ENCODE measurements around the gene DNASE1L1. TPM values are rescaled to one million over a fixed set of nuclear protein-coding genes. Genes with fewer than 3 reads are reported as not detected.
A peak's percentile ranks its signal among the peaks of the same experiment; 100 is the strongest.
"Not testable (repeated sequence)": the region's sequence is repeated elsewhere in the genome, so short reads cannot be mapped to it uniquely, and the experiment has no call there.

Gene DNASE1L1
- total and polyA plus RNA-seq, 5 experiments from 2014 or later, result 12.7 to 19.9 (median 15.3) TPM

GRCh38 chrX:154389812-154390747 is 19.0 kb downstream of the DNASE1L1 start:
- not testable (repeated sequence) for H3K27ac Mint-ChIP-seq

GRCh38 chrX:154388649-154389048 is 20.4 kb downstream of the DNASE1L1 start:
- not testable (repeated sequence) for H3K4me1 Mint-ChIP-seq, H3K27ac Mint-ChIP-seq

More at GRCh38 chrX:154389812-154390747, 19.0 kb downstream of the DNASE1L1 start:
- DNase-seq, result peak in 3 of 10 donors; percentile 57 to 61 (median 61)
- ATAC-seq, result peak; percentile 71 to 78
- POLR2A ChIA-PET, H3K4me3 Mint-ChIP-seq, H3K9me3 Mint-ChIP-seq, H3K27me3 Mint-ChIP-seq, H3K4me1 Mint-ChIP-seq, H3K36me3 Mint-ChIP-seq: not testable (repeated sequence)

DNA sequence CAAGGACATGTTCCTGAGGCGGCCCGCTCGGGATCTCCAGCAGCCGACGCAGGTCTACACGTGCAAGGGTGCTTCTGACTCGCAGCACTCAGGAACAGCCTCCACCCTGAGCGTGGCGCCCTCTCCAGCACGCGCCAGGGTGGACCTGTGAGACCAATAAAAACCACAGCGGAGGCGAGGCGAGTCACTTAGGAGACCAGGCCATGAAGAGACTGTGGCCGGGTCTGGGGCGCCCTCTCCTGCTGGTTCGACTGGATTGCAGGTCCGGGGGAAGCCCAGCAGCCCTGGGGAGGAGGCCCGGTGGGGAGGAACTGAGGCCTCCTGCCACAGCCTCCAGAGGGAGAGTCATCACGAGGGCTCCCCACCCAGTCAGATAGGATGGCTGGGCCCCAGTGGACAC is 21.0 kb downstream of the DNASE1L1 start:
- H3K27me3 Mint-ChIP-seq, H3K9me3 Mint-ChIP-seq, DNase-seq, H3K4me3 Mint-ChIP-seq, POLR2A ChIA-PET, H3K36me3 Mint-ChIP-seq, H3K27ac Mint-ChIP-seq, H3K4me1 Mint-ChIP-seq: not testable (repeated sequence)
- ATAC-seq, result peak; percentile 13 to 23

More at GRCh38 chrX:154388649-154389048, 20.4 kb downstream of the DNASE1L1 start:
- H3K36me3 Mint-ChIP-seq, DNase-seq, H3K4me3 Mint-ChIP-seq, H3K9me3 Mint-ChIP-seq, H3K27me3 Mint-ChIP-seq, POLR2A ChIA-PET: not testable (repeated sequence)
- ATAC-seq, result peak in 1 of 2 donors; percentile 6

GRCh38 chrX:154384284-154384892 is 24.7 kb downstream of the DNASE1L1 start:
- DNase-seq (no peak), ATAC-seq (no peak)
- Mint-ChIP-seq H3K4me3 (peak overlapping the region in 1 of 10 donors; percentile 32), H3K27ac (peak overlapping the region in 7 of 10 donors; percentile 8 to 69 (median 40)), H3K9me3 (no peaks in the 10 kb centered on the region), H3K27me3 (no peaks in the 10 kb centered on the region), H3K4me1 (peaks cover 2 to 19% (median 14%) of the 10 kb centered on the region in 4 donors), H3K36me3 (peaks cover 0 to 10% (median 0%) of the 10 kb centered on the region in 3 donors)
- POLR2A ChIA-PET, result interaction anchor here (1.5 kb wide), 1 partner anchor 11 kb away, joined by 5 read pairs; no protein-coding TSS in a partner anchor

- DNase-seq, result no peak
- POLR2A ChIA-PET, result interaction anchor here (0.6 to 1.5 kb wide), 4 partner anchors 10 to 67 kb away, joined by 3 to 5 read pairs (median 3); no protein-coding TSS in a partner anchor
- H3K9me3 Mint-ChIP-seq, result no peaks in the 10 kb centered on the region
- H3K4me3 Mint-ChIP-seq, result peak overlapping the region in 1 of 10 donors; percentile 68
- H3K4me1 Mint-ChIP-seq, result peaks cover 2 to 19% (median 14%) of the 10 kb centered on the region in 4 donors
- H3K27me3 Mint-ChIP-seq, result no peaks in the 10 kb centered on the region
- peaks cover 0 to 12% (median 0%) of the 10 kb centered on the region in 3 donors for H3K36me3 Mint-ChIP-seq
- peak overlapping the region in 7 of 10 donors; percentile 52 to 82 (median 72) for H3K27ac Mint-ChIP-seq
- ATAC-seq, result no peak
These were observed 25.4 kb downstream of the DNASE1L1 start for GRCh38 chrX:154383359-154384283.

DNA sequence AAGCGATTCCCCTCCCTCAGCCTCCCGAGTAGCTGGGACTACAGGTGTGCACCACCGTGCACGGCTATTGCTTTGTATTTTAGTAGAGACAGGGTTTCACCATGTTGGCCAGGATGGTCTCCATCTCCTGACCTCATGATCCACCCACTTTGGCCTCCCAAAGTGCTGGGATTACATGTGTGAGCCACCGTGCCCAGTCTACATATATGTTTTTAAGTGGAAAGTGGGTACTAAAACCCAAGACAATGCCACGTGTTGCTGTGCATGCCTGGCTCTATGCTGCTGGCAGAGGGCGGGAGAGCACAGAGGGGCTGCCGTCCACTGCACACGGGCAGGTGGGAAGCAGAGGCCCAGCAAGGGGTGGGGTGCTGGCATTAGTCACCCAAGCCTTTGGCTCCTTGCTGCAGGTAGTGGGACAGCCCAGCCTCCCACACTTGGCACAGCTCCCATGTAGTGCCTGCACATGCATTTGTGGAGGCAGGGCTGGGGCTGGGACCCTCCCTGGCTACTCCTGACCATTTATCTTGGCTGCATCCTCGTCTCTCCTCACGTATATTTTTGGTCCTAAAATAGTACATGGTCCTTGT is 26.5 kb downstream of the DNASE1L1 start:
- no peaks in the 10 kb centered on the region for H3K27me3 Mint-ChIP-seq
- peaks cover 0 to 12% (median 0%) of the 10 kb centered on the region in 3 donors for H3K36me3 Mint-ChIP-seq
- H3K4me1 Mint-ChIP-seq, result peaks cover 2 to 19% (median 16%) of the 10 kb centered on the region in 4 donors
- H3K27ac Mint-ChIP-seq, result peak overlapping the region in 6 of 10 donors; percentile 33 to 82 (median 74)
- no peaks in the 10 kb centered on the region for H3K9me3 Mint-ChIP-seq
- DNase-seq, result no peak
- ATAC-seq, result no peak
- POLR2A ChIA-PET, result interaction anchor here (1.1 to 1.2 kb wide), 3 partner anchors 13 to 66 kb away, joined by 3 read pairs; no protein-coding TSS in a partner anchor
- peak overlapping the region in 1 of 10 donors; percentile 40 for H3K4me3 Mint-ChIP-seq

GRCh38 chrX:154381271-154381670 is 27.8 kb downstream of the DNASE1L1 start:
- H3K27ac Mint-ChIP-seq, result peak overlapping the region in 5 of 10 donors; percentile 12 to 94 (median 58)
- POLR2A ChIA-PET, result interaction anchor here (0.7 to 1.7 kb wide), 4 partner anchors 13 to 783 kb away, joined by 3 to 7 read pairs (median 3); partner anchors contain the start of gene RPL10
- H3K4me3 Mint-ChIP-seq, result peak overlapping the region in 3 of 10 donors; percentile 33 to 77 (median 67)
- H3K9me3 Mint-ChIP-seq, result no peaks in the 10 kb centered on the region
- ATAC-seq (no peak), DNase-seq (no peak)
- H3K27me3 Mint-ChIP-seq, result no peaks in the 10 kb centered on the region
- H3K36me3 Mint-ChIP-seq, result peaks cover 0 to 12% (median 0%) of the 10 kb centered on the region in 3 donors
- peaks cover 2 to 22% (median 18%) of the 10 kb centered on the region in 4 donors for H3K4me1 Mint-ChIP-seq

GRCh38 chrX:154380787-154381186 is 28.3 kb downstream of the DNASE1L1 start:
- Mint-ChIP-seq H3K9me3 (no peaks in the 10 kb centered on the region), H3K4me1 (peaks cover 2 to 22% (median 18%) of the 10 kb centered on the region in 4 donors), H3K27me3 (no peaks in the 10 kb centered on the region), H3K36me3 (peaks cover 0 to 12% (median 0%) of the 10 kb centered on the region in 3 donors), H3K27ac (peak overlapping the region; percentile 58 to 95 (median 94)), H3K4me3 (peak overlapping the region; percentile 73 to 92 (median 84))
- POLR2A ChIA-PET, result interaction anchor here (1.5 to 1.7 kb wide), 2 partner anchors 12 to 17 kb away, joined by 3 to 7 read pairs; partner anchors contain the start of gene RPL10
- ATAC-seq (no peak), DNase-seq (peak in 1 of 10 donors; percentile 32)

GRCh38 chrX:154380153-154380552 is 28.9 kb downstream of the DNASE1L1 start:
- Mint-ChIP-seq H3K4me1 (peaks cover 2 to 22% (median 20%) of the 10 kb centered on the region in 4 donors), H3K36me3 (peaks cover 0 to 12% (median 0%) of the 10 kb centered on the region in 3 donors), H3K4me3 (peak overlapping the region; percentile 73 to 92 (median 84)), H3K9me3 (no peaks in the 10 kb centered on the region), H3K27me3 (no peaks in the 10 kb centered on the region), H3K27ac (peak overlapping the region; percentile 74 to 95 (median 94))
- peak in 1 of 10 donors; percentile 36 for DNase-seq
- POLR2A ChIA-PET, result interaction anchor here (0.5 to 2.7 kb wide), 7 partner anchors 10 to 141 kb away, joined by 3 to 24 read pairs (median 7); partner anchors contain the start of gene RPL10
- ATAC-seq, result no peak

DNA sequence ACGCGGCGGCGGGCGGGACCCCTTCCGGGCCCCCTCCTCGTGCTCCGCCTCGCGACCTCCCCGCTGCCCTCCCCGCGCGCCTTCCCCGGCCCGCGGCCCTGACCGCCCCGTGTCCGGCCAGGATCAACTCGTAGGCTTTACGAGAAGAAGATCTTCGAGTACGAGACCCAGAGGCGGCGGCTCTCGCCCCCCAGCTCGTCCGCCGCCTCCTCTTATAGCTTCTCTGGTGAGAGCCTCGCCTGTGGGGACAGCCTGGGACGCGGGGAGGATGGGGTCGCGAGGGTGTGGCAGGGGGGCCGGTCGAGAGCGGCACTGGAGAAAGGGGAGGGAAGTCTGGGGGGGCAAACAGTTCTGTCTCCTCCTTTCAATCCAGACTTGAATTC is 29.5 kb downstream of the DNASE1L1 start:
- DNase-seq (no peak), ATAC-seq (no peak)
- Mint-ChIP-seq H3K4me1 (peaks cover 2 to 22% (median 20%) of the 10 kb centered on the region in 4 donors), H3K4me3 (peak overlapping the region; percentile 73 to 92 (median 84)), H3K27me3 (no peaks in the 10 kb centered on the region), H3K27ac (peak overlapping the region; percentile 43 to 95 (median 94)), H3K9me3 (no peaks in the 10 kb centered on the region), H3K36me3 (peaks cover 0 to 12% (median 0%) of the 10 kb centered on the region in 3 donors)
- POLR2A ChIA-PET, result interaction anchor here (0.5 to 2.7 kb wide), 14 partner anchors 9 to 408 kb away, joined by 3 to 24 read pairs (median 4); partner anchors contain the start of genes LAGE3, RPL10, SLC10A3 and TAFAZZIN

Data from naive thymus-derived CD8-positive, alpha-beta T cell (primary cell).